GM19372 (cell line): ENCODE data around the gene ME1.

Experiments used
- ATAC-seq: cut with Tn5 transposase; IDR thresholded peaks from one replicate; pipeline ENCODE4 v1.9.1; 2021; ENCODE audit warnings: mild to moderate bottlenecking, low read depth, moderate library complexity; ENCODE audit not compliant: unreplicated experiment

The ME1 gene

DNA sequence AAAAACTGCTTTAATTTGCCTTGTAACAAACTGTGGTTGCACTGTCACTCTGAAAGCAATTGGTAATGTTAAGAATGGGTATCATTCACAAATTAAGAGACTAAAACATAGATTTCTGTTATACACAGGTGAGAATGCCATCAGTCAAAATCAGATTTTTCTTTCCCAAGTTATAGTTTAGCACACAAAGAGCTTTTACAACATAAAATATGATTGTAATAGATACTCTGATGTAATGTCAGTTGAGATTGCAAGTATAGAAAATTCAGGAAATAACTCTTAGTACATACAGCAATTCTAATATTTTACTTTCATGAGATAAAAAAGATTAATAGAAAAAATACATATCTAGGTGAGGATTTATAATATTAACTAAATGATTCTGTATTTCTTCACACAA is 2.3 kb upstream of the ME1 start:
- ATAC-seq: no peak

DNA sequence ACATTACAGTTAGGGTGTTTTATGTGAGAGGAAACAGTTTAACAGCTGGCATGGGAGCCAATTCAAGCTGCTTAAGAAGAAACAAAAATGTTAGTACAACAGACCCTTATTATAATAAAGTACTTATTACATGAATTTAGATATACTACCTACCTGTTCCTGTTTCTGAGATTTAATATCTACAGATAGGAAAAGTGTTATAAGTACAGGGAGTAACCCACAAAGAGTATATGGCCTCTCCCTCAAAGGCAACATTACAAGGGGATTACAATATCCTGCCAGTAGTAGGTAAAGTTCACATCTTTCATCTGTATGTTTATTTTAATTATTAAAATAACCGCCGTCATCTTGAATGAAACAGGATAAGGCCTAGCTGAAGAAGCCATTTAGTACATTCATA is 1.8 kb upstream of the ME1 start:
- ATAC-seq: no peak

DNA sequence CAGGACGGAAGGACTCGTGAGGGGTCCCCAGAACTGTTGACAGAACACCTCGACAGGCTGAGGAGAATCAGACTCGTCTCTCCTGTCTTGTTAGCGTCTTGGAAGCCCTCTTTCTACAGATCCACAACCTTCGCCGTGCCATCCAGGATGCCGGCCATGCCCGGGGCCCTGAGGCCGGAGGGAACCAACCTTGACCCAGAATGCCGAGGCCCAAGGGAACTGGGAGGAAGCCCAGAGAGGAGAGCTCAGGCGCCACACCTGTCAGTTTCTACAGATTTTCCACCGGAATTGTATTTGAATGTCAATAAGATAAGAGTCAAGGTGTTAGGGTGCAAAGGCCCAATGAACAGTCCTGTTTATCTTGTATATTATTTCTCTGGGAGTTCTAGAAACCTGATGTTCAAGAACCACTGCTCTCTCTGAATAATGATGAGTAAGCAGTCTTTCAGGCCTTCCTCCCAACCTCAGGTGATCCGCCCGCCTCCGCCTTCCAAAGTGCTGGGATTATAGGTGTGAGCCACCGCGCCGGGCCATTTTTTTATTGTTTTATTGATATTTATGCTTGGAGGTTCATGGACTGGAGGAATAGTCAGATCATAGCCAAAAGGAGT is 799 bp upstream of the ME1 start:
- no peak for ATAC-seq

DNA sequence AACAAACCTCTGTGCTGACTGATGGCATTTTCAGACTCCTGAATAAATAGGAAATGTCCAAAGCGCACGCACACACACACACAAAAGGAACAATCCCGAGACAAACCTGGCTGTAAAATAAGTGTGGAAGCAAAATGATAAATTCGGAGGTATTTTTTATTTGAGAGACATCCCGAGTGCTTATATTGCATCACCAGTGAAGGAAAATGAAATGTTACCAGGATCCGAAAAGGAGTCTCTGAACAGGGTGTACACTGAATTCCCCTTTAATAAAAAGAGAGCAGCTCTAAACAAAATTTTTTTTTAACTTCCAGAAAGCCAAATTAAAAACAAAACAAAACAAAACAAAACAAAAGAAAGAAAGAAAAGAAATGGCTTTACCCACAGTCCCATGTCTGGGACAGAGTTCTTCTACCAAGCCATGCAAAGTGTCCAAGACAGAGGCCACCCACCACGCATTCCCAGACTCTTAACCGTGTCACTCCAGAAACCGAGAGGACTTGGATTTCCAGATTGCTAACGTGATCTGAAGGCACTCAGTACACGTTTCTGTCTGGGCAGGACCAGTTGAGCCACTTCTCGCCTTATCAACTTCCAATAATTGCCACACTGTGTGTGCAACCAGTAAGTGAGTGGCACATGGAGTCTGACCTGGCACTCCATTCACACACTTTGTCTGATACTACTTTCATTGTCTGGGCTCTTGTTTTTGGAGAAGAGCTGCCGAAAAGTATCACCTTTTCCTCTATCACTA is 817 bp downstream of the ME1 start:
- no peak for ATAC-seq

GRCh38 chr6:83429269-83429668 is 1.6 kb downstream of the ME1 start:
- ATAC-seq: no peak

- no peak for ATAC-seq
Observed at GRCh38 chr6:83424392-83425018, 6.3 kb downstream of the ME1 start.

DNA sequence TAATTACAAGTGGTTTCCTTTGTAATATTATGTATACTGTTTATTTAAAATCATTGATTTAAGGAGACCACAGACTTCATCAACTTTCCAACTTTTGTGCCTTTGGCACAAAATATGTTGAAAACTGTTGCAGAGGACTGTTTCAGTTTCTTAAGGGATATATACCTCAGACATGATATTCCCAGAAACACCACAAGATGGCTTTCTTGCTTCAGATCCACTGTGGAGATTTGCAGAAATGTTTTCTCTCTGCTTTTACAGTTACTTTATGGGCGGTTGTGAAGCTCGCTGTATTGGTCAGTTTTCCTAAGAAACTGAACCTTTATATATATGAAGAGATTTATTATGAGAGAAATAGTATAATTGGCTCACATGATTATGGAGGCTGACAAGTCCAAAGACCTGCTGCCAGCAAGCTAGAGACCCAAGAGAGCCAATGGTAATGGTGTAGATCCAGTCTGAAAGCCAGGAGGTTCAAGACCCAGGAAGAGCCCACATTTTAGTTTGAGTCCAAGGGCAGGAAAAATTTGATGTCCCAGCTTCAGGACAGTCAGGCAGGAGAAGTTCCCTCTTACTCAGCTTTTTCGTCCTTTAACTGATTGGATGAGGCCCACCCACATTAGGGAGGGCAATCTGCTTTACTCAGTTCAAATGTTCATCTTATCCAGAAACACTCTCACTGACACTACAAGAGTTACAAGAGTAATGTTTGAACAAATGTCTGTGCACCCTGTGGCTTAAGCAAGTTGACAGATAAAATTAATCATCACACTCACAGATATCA is 12.8 kb downstream of the ME1 start:
- peak; percentile 67 for ATAC-seq

DNA sequence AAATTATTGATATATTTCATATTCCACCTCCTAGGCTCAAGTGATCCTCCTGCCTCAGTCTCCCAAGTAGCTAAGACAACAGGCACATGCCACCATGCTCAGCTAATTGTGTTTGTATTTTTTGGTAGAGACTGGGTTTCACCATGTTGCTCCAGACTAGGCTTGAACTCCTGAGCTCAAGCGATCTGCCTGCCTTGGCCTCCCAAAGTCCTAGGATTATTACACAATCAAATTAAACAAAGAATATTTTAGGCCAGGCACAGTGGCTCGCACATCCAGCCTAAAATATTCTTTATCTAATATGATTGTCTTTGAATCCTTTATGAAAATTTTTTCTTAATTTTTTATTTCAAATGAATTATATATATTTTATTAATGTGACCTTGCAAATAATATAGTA is 17.8 kb downstream of the ME1 start:
- ATAC-seq: no peak

GRCh38 chr6:83411731-83412130 is 19.1 kb downstream of the ME1 start:
- ATAC-seq: no peak

GRCh38 chr6:83403191-83403590 is 27.7 kb downstream of the ME1 start:
- ATAC-seq: no peak

- no peak for ATAC-seq
Observed at GRCh38 chr6:83389606-83390005, 41.2 kb downstream of the ME1 start.

DNA sequence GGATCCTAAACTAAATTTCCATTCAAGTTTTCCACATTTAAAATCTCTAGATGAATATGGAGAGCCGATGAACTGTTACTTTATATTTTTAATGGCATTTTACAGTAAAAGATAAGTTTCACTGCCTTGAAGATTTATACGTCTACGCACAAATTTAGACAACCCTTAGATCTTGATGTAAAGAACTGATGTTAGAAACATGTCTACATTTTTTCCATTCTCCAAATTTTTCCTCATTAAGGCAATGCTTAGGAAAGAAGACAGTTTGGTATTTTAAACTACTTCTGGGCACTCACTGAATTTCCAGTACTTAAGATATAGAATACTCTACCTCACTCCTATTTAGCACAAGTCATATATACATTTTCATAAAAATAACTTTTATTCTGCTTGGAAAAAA is 45.4 kb downstream of the ME1 start:
- ATAC-seq: no peak

GRCh38 chr6:83384751-83385150 is 46.1 kb downstream of the ME1 start:
- no peak for ATAC-seq

DNA sequence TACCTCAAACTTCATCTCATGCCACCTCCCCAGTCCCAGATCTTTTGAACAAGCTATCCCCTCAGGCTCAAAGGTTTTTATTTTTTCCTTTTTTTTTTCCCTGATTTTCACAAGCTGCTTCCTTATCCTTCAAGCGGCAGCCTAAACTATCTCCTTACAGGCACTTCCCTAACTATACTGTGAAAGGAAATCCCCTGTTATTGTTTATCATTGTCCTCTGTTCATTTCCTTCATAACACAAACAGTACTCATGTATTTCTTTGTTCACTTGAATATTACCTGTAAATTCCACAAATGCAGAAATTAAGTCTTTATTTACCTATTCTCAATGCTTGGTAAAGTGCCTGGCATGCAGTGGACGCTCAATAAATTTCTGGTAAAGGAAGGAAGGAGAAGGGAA is 48.9 kb downstream of the ME1 start:
- ATAC-seq: no peak

DNA sequence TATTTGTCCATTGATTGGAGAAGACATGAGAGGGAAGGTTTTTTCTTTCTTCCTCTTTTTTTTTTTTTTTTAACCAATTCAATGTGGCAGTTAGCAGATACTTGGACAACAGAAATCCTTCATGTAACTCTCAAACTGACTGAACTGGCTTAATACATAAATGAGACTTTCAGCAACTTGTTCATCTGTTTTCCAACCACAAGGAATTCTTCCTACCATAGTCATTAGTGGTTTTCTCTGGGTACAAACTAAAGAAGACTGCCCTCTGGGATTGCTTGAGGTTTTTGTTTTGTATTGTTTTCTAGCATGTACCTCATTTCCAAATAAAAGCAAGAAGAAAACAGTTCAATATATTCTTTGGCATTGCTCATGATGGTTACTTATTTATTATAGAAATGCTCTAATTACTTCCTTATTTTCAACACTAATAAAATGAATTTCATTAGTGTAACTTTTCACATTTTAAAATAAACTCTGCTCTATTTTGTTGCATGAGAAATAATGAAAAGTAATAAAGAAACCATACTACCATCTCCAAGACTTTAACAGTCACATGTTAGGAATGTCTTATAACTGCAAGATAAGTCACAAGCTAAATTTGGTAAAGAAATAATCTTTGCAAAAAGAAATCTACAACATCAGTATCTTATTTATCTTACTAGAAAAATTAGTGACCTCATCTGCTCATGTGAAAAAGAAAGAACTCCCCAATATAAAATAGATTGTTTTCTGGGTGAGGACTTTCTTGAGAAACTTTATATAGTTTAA is 52.0 kb downstream of the ME1 start:
- no peak for ATAC-seq

DNA sequence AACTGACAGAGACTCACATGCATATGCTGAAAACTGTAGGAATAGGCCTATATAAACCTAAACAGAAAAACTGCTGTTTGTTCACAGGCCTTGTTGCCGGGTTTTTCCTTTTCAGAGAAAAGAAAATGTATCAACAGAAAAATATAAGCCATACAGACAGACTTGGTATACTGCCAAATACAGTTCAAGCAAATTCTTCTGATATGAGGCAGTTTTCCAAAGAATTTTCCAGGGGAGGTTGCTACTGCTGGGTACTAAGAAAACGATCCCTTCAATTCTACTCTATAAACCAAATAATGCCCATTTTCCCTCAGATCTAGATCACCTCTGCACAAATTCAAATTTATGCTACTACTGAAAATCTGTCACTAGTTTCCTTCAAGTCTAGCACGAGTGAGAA is 59.4 kb downstream of the ME1 start:
- no peak for ATAC-seq

GRCh38 chr6:83370567-83370966 is 60.3 kb downstream of the ME1 start:
- ATAC-seq: no peak

DNA sequence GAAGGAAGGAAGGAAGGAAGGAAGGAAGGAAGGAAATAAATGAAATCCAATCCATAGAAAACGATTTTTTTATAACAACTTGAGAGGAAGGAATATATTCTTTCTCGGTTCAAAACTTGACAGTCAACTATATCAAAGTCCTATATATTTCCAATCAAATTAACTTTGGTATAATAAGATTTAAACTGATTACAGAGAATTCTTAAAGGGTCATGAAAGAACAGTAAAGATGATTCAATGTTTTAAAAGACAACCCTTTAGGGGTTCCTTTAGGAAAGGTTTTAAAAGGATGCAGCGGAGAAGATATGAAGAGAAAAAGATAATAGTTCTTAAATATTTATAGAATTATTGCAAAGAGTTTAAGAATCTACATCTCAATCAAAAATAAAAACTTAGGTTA is 61.2 kb downstream of the ME1 start:
- no peak for ATAC-seq

- no peak for ATAC-seq
Observed at GRCh38 chr6:83368577-83368976, 62.3 kb downstream of the ME1 start.

DNA sequence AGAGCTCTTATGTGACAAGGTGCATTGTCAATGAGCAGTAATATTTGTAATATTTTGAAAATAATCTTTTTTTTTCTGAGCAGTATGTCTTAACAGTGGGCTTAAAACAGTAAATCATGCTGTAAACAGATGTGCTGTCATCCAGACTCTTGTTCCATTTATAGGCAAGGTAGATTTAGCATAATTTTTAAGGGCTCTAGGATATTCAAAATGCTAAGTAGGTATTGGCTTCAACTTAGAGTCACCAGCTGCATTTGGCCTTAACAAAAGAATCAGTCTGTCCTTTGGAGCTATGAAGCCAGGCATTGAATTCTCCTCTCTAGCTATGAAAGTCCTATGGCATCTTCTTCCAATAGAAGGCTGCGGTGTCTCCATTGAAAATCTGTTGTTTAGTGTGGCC is 63.7 kb downstream of the ME1 start:
- no peak for ATAC-seq

GRCh38 chr6:83365931-83366330 is 64.9 kb downstream of the ME1 start:
- no peak for ATAC-seq
